Measurements from ENCODE around the gene ALG5.

The ALG5 gene

DNA sequence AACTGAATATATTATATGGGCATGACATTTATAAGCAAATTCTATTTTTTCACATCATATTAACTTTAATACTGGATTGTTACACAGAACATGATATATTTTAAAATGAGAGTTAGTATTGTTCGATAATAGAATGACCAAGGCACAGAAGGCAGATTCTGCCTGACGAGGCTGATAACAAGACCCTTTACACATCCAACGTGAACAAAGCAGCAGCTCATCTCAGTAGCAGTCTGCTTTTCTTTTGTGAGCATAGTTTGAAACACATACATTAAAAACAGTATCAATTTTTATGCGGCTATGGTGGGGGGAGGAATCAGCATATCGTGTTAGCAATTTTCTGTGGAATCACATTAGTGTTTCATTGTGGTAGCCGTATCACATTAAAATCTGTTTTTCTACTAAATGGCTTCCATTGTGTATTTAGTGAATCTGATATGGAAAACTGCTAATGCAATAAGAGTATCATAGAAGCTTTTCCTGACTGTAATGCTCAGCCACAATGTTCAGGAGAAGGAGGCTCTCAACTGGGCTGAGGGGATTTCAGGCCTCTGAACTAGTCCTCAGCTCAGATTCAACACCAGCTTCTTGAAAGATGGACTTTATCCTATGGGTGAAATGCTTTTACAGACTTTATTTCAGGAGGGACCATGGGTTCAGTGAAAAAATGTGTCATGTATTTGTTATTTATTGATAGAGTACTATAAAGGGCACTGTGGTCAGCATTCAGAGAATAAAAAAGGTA, 83.1 kb downstream of the ALG5 start:
- DNase-seq (ENCODE audit: insufficient read length, low spot score): no peak
- FAIRE-seq: peak; percentile 74
- TF ChIP-seq, protein P1, sequence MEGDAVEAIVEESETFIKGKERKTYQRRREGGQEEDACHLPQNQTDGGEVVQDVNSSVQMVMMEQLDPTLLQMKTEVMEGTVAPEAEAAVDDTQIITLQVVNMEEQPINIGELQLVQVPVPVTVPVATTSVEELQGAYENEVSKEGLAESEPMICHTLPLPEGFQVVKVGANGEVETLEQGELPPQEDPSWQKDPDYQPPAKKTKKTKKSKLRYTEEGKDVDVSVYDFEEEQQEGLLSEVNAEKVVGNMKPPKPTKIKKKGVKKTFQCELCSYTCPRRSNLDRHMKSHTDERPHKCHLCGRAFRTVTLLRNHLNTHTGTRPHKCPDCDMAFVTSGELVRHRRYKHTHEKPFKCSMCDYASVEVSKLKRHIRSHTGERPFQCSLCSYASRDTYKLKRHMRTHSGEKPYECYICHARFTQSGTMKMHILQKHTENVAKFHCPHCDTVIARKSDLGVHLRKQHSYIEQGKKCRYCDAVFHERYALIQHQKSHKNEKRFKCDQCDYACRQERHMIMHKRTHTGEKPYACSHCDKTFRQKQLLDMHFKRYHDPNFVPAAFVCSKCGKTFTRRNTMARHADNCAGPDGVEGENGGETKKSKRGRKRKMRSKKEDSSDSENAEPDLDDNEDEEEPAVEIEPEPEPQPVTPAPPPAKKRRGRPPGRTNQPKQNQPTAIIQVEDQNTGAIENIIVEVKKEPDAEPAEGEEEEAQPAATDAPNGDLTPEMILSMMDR (IDR thresholded peaks at IDR 0.05; ENCODE audit: insufficient read depth, missing control alignments): no peak

DNA sequence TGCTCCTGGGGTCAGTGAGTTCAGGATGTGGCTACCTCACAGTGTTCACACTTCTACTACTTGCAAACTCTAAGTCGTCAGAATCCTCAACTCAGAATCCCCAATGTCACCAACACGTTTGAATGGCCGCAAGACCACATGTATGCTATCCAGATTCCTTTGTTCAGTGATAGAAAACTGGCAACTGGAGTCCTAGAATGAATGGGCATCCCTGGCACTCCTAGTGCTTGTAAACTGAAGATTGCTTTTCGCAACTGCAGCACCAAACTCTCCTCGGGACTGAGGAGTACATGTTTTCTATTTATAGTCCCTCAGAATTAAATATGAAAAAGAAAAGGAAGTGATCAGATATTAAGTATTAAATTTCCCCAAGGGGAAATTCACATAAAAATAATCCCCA, 84.0 kb downstream of the ALG5 start:
- FAIRE-seq: no peak
- TF ChIP-seq, protein P1 (IDR thresholded peaks at IDR 0.05; ENCODE audit: insufficient read depth, missing control alignments): no peak
- DNase-seq (ENCODE audit: insufficient read length, low spot score): no peak

DNA sequence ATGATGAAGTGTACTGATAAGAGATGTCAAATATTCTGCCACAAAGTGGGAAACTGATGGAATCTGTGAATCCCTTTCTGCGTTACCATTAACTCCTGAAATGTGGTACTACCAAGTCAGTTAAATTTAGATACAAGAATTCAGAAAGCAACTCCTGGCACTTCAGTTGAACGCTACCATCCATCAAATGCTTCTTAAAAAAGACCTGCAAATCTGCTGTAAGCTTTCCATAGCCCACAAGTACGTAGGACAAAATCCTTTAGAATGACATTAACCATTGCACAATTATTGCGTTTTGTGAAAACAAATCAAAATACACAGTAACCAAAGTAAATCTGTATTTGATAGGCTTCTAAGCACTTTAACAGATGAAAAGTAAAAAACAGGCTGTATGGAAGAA, 84.5 kb downstream of the ALG5 start:
- DNase-seq (ENCODE audit: insufficient read length, low spot score): no peak
- FAIRE-seq: peak; percentile 80
- TF ChIP-seq, protein P1 (IDR thresholded peaks at IDR 0.05; ENCODE audit: insufficient read depth, missing control alignments): no peak

DNA sequence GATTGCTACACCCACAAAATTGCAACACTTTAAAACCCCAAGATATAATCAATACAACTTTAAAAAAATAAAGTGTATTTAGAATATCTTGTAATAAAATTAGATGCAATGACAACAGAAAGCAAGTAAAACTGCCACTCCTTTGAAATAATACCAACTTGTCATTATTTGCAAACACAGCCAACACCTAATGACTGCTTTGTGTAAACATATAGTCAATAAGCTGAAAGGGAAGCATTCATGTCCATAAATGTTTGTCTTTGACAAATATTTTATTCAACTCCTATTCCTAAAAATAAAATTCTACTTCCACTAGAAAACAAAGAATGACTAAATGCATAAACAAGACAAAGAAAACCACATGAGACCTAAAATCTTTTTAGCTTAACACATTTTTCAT, 85.7 kb downstream of the ALG5 start:
- TF ChIP-seq, protein P1 (IDR thresholded peaks at IDR 0.05; ENCODE audit: insufficient read depth, missing control alignments): no peak
- DNase-seq (ENCODE audit: insufficient read length, low spot score) (no peak), FAIRE-seq (peak; percentile 32)

DNA sequence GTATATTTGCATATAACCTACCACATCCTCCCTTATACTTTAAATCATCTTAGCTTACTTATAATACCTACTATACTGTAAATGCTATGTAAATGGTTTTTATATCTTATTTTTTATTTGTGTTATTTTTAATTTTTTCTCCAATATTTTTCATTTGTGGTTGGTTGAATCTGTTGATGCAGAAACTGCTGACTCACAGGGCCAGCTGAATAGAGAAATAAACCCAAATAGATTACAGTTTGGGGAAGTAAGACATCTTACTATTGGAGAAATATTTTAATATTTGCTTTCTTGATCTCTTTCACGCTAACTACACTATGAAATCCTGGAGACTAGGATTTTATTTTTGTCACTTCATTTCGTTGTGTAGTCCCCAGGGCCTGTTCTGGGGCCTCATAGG, 86.2 kb downstream of the ALG5 start:
- FAIRE-seq: no peak
- TF ChIP-seq, protein P1 (IDR thresholded peaks at IDR 0.05; ENCODE audit: insufficient read depth, missing control alignments): no peak

DNA sequence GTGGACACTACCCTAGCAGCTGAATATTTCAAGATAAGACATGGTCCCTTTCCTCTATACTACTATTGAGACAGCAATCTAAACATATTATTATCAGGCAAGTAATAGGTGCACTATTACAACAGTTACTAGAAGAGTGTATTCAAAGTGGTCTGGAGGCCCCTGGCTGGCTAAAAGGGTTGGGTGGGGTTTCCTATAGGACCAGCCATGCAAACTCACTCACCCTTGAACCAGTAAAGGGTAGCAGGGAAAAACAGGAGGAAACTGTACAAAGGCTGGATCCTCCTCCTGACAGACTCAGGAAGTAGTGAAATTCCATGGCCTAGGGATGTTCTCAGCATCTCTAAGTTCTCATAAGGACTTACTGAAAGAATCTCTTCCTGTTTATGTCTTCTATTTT, 86.8 kb downstream of the ALG5 start:
- TF ChIP-seq, protein P1 (IDR thresholded peaks at IDR 0.05; ENCODE audit: insufficient read depth, missing control alignments): no peak
- FAIRE-seq (no peak), DNase-seq (ENCODE audit: insufficient read length, low spot score) (no peak)

More for the DNA sequence above, 86.2 kb downstream of the ALG5 start:
- DNase-seq (ENCODE audit: insufficient read length, low spot score): no peak

DNA sequence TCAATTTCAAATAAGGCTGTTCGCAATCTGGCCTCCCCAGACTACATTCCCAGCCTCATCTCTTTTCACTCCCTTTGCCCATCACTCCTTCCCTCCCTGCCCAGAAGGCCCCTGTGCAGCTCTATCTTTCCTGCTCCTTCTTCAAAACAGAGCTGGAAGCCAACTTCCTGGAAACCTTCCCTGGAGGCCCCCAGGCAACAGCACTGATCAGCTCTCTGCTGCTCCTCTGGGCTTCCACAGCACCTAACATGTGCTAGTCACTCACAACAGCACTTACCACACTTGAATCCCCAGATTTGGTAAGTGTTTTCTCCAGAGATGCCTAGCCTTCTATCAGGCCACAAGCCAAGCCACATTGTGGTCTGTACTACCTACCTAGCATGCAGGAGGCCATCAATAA, 88.6 kb downstream of the ALG5 start:
- TF ChIP-seq, protein P1 (IDR thresholded peaks at IDR 0.05; ENCODE audit: insufficient read depth, missing control alignments): no peak
- DNase-seq (ENCODE audit: insufficient read length, low spot score) (no peak), FAIRE-seq (no peak)

Data from D721Med (cell line).